PC-9 (cell line): ENCODE results near the gene NTF3. TPM values are rescaled to one million over a fixed set of nuclear protein-coding genes. Genes with fewer than 3 reads are reported as not detected.

Source experiments
- BruUV-seq: library from RNA; stranded (reverse); fragments of 400-500 nt; replicated peaks from 2 replicates; lab custom pipeline; 2021; lab: Mats Ljungman, UMichigan
- CTCF ChIA-PET: fragments of 300-600 bp; sonication (Branson Sonifier 250); formaldehyde crosslinking; loops from one replicate; lab custom pipeline; 2022; ENCODE audit warnings: antibody characterized with exemption; lab: Charles Lee
- POLR2A ChIA-PET: fragments of 300-600 bp; sonication (Branson Sonifier 250); formaldehyde crosslinking; loops from one replicate; lab custom pipeline; 2022; ENCODE audit warnings: antibody characterized with exemption; ENCODE audit not compliant: unreplicated experiment; lab: Charles Lee
- DNase-seq, 2 experiments: peaks; one replicate each; pipeline versions ENCODE4 v3.0.0 to v3.0.0-alpha.2; 2015 to 2022; ENCODE audit warnings: mixed read lengths in 1 of 2
- H2AFZ ChIP-seq: fragments of 200-600 bp; sonication (generic); 2 replicates; pipeline ENCODE4 v1.8.1; 2017; ENCODE audit warnings: antibody characterized with exemption
- H3F3A ChIP-seq: fragments of 200-600 bp; sonication (generic); 2 replicates; pipeline ENCODE4 v1.8.1; 2017; ENCODE audit warnings: antibody characterized with exemption, mild to moderate bottlenecking, low read depth; ENCODE audit not compliant: insufficient read depth
- H3K27ac ChIP-seq: fragments of 200-600 bp; sonication (generic); 2 replicates; pipeline ENCODE4 v1.6.1; 2016; ENCODE audit warnings: mixed run types
- H3K27me3 ChIP-seq: fragments of 200-600 bp; sonication (generic); 2 replicates; pipeline ENCODE4 v1.6.1; 2016; ENCODE audit warnings: low read depth, mixed run types; ENCODE audit not compliant: insufficient read depth
- H3K36me3 ChIP-seq: fragments of 200-600 bp; sonication (generic); 2 replicates; pipeline ENCODE4 v1.6.1; 2016; ENCODE audit warnings: low read depth, mixed run types
- H3K4me1 ChIP-seq: fragments of 200-600 bp; sonication (generic); replicated peaks from 2 replicates; pipeline ENCODE4 v1.6.1; 2016; ENCODE audit warnings: mixed run types; ENCODE audit not compliant: insufficient read depth
- H3K4me2 ChIP-seq: fragments of 200-600 bp; sonication (generic); 2 replicates; pipeline ENCODE4 v1.6.1; 2017; ENCODE audit warnings: mixed run types
- H3K4me3 ChIP-seq: fragments of 200-600 bp; sonication (generic); 2 replicates; pipeline ENCODE4 v1.6.1; 2016; ENCODE audit warnings: mixed run types
- H3K79me2 ChIP-seq: fragments of 200-600 bp; sonication (generic); 2 replicates; pipeline ENCODE4 v1.6.1; 2017; ENCODE audit warnings: low read depth, mixed run types
- H3K9me2 ChIP-seq: fragments of 200-600 bp; sonication (generic); 2 replicates; pipeline ENCODE4 v1.8.1; 2017; ENCODE audit warnings: mild to moderate bottlenecking; ENCODE audit not compliant: insufficient read depth
- H3K9me3 ChIP-seq: fragments of 200-600 bp; sonication (generic); 2 replicates; pipeline ENCODE4 v1.8.1; 2016; ENCODE audit warnings: low read depth; ENCODE audit not compliant: insufficient read depth
- H4K20me1 ChIP-seq: fragments of 200-600 bp; sonication (generic); 2 replicates; pipeline ENCODE4 v1.8.1; 2017; ENCODE audit not compliant: insufficient read depth
- CTCF ChIP-seq: fragments of 200-600 bp; sonication (generic); conservative IDR thresholded peaks from 2 replicates; pipeline ENCODE4 v1.6.1; 2017; ENCODE audit warnings: mixed run types, antibody characterized with exemption, mild to moderate bottlenecking, moderate library complexity
- EZH2 ChIP-seq: fragments of 200-600 bp; sonication (generic); IDR thresholded peaks from 2 replicates; pipeline ENCODE4 v1.8.0; 2017; ENCODE audit warnings: antibody characterized with exemption, low read depth
- intact Hi-C: fragments of 100-400 bp; cut with micrococcal nuclease; formaldehyde crosslinking; loops from one replicate; pipeline ENCODE4 v1.10.0; 2022; ENCODE audit not compliant: unreplicated experiment
- total RNA-seq: library from RNA; stranded (reverse); gene quantifications from 2 replicates; pipeline ENCODE4 v1.2.3, GENCODE V29; 2021

Gene NTF3
- total RNA-seq, 1 experiment from 2014 or later = not detected

- no peak overlapping the region for H3K27ac ChIP-seq
- H2AFZ ChIP-seq = no peak overlapping the region
- TF ChIP-seq EZH2 (no peak), CTCF (no peak)
- POLR2A ChIA-PET = no interaction called here
- H3K9me2 ChIP-seq = no peaks in the 10 kb centered on the region
- no peaks in the 10 kb centered on the region for H3K9me3 ChIP-seq
- BruUV-seq = no TSS peak
- no peaks in the 10 kb centered on the region for H3K36me3 ChIP-seq
- H3K4me3 ChIP-seq = no peak overlapping the region
- peaks cover 93% of the 10 kb centered on the region for H3K27me3 ChIP-seq
- H3K79me2 ChIP-seq = no peaks in the 10 kb centered on the region
- H3F3A ChIP-seq = no peaks in the 10 kb centered on the region
- no peaks in the 10 kb centered on the region for H3K4me1 ChIP-seq
- DNase-seq = no peak
- H3K4me2 ChIP-seq = no peak overlapping the region
- intact Hi-C loops = no loop called here
- H4K20me1 ChIP-seq = no peaks in the 10 kb centered on the region
- CTCF ChIA-PET = no interaction called here
These were observed 66.9 kb downstream of the NTF3 start for GRCh38 chr12:5498806-5499205.

- Histone ChIP-seq H3F3A (no peaks in the 10 kb centered on the region), H3K9me2 (no peaks in the 10 kb centered on the region), H3K4me3 (no peak overlapping the region), H3K79me2 (no peaks in the 10 kb centered on the region), H3K4me1 (no peaks in the 10 kb centered on the region), H4K20me1 (no peaks in the 10 kb centered on the region), H3K4me2 (no peak overlapping the region), H3K9me3 (no peaks in the 10 kb centered on the region), H3K27me3 (peaks cover 84% of the 10 kb centered on the region), H3K36me3 (no peaks in the 10 kb centered on the region), H2AFZ (no peak overlapping the region), H3K27ac (no peak overlapping the region)
- TF ChIP-seq EZH2 (no peak), CTCF (no peak)
- ChIA-PET POLR2A (no interaction called here), CTCF (no interaction called here)
- intact Hi-C loops = no loop called here
- no peak for DNase-seq
- BruUV-seq = no TSS peak
These were observed 67.8 kb downstream of the NTF3 start for GRCh38 chr12:5499566-5500330.

- POLR2A ChIA-PET = no interaction called here
- Histone ChIP-seq H3K9me2 (no peaks in the 10 kb centered on the region), H3K36me3 (no peaks in the 10 kb centered on the region), H3K27ac (no peak overlapping the region), H3K27me3 (peaks cover 85% of the 10 kb centered on the region), H3K4me1 (no peaks in the 10 kb centered on the region), H2AFZ (no peak overlapping the region), H4K20me1 (no peaks in the 10 kb centered on the region), H3K79me2 (no peaks in the 10 kb centered on the region), H3F3A (no peaks in the 10 kb centered on the region), H3K9me3 (no peaks in the 10 kb centered on the region), H3K4me3 (no peak overlapping the region), H3K4me2 (no peak overlapping the region)
- DNase-seq = no peak
- CTCF ChIA-PET = no interaction called here
- BruUV-seq = no TSS peak
- intact Hi-C loops = no loop called here
- TF ChIP-seq EZH2 = no peak
- no peak for TF ChIP-seq CTCF
These were observed 68.4 kb downstream of the NTF3 start for GRCh38 chr12:5500331-5500659.
